ENCODE results near the gene GPC3. TPM values are rescaled to one million over a fixed set of nuclear protein-coding genes. Genes with fewer than 3 reads are reported as not detected.
"Not testable (repeated sequence)": the region's sequence is repeated elsewhere in the genome, so short reads cannot be mapped to it uniquely, and the experiment has no call there.

Gene GPC3
- total RNA-seq, 6 experiments from 2014 or later = not detected

DNA sequence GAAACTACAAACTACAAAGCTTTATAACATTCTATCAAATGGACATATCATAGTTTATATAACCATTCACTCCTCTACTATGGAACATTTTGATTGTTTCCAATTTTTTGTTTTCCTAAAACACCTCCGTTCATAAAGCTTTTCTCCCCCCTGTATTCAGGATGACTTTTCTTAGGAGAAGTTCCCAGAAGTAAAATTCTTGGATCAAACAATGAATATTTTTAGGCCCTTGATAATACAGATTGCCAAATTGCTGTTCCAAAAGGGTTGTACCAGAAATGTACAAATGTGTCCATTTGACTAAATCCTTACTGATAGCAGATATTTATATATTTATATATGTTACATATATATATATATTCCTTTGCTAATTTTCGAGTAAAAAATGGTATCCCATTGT, 77.8 kb downstream of the GPC3 start:
- Mint-ChIP-seq H3K4me3 (no peak overlapping the region), H3K27ac (no peak overlapping the region), H3K36me3 (ENCODE audit: low read depth) (no peaks in the 10 kb centered on the region)

DNA sequence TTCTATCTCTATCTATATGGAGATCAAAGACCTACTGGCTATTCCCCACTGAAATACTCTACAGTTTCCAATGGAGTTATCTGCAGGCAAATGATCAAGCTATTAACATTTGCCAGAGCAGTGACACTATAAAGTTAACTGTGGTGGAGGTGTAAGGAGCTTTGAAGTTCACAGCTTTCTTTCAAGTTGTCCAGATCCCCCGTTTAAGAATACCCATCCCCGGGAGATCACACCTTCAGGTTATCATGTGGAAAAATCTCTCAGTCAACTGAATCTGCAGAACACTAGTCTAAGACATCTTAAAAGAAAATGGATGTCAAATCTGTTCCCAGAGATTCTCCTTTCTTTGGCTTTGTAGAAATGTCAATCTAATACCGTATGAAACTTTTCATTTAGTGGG, 80.1 kb downstream of the GPC3 start:
- Mint-ChIP-seq H3K9me3 (no peaks in the 10 kb centered on the region), H3K36me3 (ENCODE audit: low read depth) (no peaks in the 10 kb centered on the region), H3K4me3 (no peak overlapping the region), H3K27me3 (ENCODE audit: insufficient read depth) (no peaks in the 10 kb centered on the region), H3K27ac (no peak overlapping the region), H3K4me1 (ENCODE audit: low read depth) (no peaks in the 10 kb centered on the region)
- no peak for DNase-seq
- TF ChIP-seq, protein P1, sequence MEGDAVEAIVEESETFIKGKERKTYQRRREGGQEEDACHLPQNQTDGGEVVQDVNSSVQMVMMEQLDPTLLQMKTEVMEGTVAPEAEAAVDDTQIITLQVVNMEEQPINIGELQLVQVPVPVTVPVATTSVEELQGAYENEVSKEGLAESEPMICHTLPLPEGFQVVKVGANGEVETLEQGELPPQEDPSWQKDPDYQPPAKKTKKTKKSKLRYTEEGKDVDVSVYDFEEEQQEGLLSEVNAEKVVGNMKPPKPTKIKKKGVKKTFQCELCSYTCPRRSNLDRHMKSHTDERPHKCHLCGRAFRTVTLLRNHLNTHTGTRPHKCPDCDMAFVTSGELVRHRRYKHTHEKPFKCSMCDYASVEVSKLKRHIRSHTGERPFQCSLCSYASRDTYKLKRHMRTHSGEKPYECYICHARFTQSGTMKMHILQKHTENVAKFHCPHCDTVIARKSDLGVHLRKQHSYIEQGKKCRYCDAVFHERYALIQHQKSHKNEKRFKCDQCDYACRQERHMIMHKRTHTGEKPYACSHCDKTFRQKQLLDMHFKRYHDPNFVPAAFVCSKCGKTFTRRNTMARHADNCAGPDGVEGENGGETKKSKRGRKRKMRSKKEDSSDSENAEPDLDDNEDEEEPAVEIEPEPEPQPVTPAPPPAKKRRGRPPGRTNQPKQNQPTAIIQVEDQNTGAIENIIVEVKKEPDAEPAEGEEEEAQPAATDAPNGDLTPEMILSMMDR (IDR thresholded peaks at IDR 0.05) = no peak

More for the DNA sequence above, 77.8 kb downstream of the GPC3 start:
- DNase-seq = no peak
- Mint-ChIP-seq H3K9me3 (no peaks in the 10 kb centered on the region), H3K27me3 (ENCODE audit: insufficient read depth) (no peaks in the 10 kb centered on the region), H3K4me1 (ENCODE audit: low read depth) (no peaks in the 10 kb centered on the region)
- TF ChIP-seq, protein P1 (IDR thresholded peaks at IDR 0.05) = no peak

DNA sequence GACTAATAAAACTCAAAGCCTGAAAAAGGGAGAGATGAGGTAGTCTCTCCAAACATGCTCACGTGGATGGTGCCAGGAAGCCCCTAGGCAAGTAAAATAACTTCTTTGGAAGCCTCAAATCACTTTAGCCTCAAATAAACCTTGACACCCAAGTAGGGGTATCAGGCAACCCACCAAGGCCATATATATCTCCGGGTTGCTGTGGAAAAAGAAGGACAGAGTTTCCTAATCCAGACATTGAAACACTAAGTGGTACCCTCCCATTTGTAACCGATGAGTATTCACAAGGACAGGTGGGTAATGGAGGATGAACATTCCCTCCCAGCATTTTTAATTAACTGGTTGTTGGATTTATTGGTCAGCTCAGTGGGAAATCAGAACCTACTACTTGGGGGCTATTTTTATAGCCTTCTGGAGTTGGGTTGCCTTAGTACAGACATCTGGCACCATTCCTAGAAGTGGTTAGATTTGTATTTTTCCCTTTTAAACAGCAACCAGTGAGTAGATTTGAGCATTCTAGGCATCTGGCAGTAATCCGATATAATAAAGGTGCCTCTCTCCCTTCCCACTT, 87.7 kb downstream of the GPC3 start:
- no peak for DNase-seq
- TF ChIP-seq, protein P1 (IDR thresholded peaks at IDR 0.05) = no peak
- Mint-ChIP-seq H3K9me3 (no peaks in the 10 kb centered on the region; the same call in 1 of the 2 replicates), H3K36me3 (ENCODE audit: low read depth) (no peaks in the 10 kb centered on the region), H3K27me3 (ENCODE audit: insufficient read depth) (no peaks in the 10 kb centered on the region), H3K27ac (no peak overlapping the region), H3K4me3 (no peak overlapping the region), H3K4me1 (ENCODE audit: low read depth) (no peaks in the 10 kb centered on the region)

DNA sequence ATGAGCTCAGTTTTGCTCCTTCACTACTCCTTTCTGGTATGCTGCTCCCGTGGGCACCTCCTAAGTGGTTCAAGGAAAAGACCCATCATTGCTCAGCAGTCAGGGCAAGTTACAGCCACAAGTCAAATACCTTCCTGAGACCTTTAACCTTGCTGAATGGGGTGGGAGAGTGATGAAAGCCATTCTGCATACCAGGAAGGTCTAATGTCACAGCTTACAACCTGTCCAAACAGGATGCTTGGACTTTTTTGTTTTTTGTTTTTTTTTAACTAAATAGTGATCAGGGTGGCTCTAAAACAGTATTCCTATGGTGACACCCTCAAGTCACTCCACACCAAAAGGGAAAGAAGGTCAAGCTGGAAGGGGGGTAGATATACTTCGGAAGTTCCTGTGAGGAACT, 93.1 kb downstream of the GPC3 start:
- Mint-ChIP-seq H3K4me1 (ENCODE audit: low read depth) (no peaks in the 10 kb centered on the region), H3K27ac (no peak overlapping the region), H3K36me3 (ENCODE audit: low read depth) (no peaks in the 10 kb centered on the region), H3K9me3 (peaks cover 12% of the 10 kb centered on the region; the same call in 1 of the 2 replicates), H3K27me3 (ENCODE audit: insufficient read depth) (no peaks in the 10 kb centered on the region), H3K4me3 (no peak overlapping the region)
- no peak for DNase-seq
- TF ChIP-seq, protein P1 (IDR thresholded peaks at IDR 0.05) = no peak

DNA sequence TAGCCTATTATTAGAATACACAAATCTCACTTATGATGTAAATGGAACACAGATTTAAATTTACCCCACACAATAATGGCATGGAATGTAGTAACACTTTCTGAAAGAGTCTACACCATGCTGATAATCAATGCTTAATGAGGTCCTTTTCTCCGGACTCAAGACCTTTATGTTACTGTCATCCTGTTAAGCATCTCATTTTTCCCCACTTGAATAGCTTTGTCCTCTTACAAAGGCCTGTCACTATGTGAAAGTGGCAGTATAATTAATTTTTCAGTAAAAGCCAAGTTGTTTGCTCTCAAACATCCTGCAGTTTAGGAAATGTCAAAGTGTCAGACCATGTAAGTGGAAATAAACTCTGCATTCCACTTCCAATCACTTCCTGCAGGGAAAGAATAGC, 96.4 kb downstream of the GPC3 start:
- TF ChIP-seq, protein P1 (IDR thresholded peaks at IDR 0.05) = no peak
- Mint-ChIP-seq H3K27ac (no peak overlapping the region), H3K4me1 (ENCODE audit: low read depth) (no peaks in the 10 kb centered on the region), H3K4me3 (no peak overlapping the region), H3K36me3 (ENCODE audit: low read depth) (no peaks in the 10 kb centered on the region), H3K9me3 (peaks cover 12% of the 10 kb centered on the region; the same call in 1 of the 2 replicates), H3K27me3 (ENCODE audit: insufficient read depth) (no peaks in the 10 kb centered on the region)
- no peak for DNase-seq

DNA sequence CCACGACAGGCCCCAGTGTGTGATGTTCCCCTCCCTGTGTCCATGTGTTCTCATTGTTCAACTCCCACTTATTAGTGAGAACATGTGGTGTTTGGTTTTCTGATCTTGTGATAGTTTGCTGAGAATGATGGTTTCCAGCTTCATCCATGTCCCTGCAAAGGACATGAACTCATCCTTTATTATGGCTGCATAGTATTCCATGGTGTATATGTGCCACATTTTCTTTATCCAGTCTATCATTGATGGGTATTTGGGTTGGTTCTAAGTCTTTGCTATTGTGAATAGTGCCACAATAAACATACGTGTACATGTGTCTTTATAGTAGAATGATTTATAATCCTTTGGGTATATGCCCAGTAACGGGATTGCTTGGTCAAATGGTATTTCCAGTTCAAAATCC, 97.3 kb downstream of the GPC3 start:
- H3K27me3 Mint-ChIP-seq (ENCODE audit: insufficient read depth); DNase-seq; H3K4me3 Mint-ChIP-seq; H3K27ac Mint-ChIP-seq; H3K36me3 Mint-ChIP-seq (ENCODE audit: low read depth); H3K4me1 Mint-ChIP-seq (ENCODE audit: low read depth): not testable (repeated sequence)
- peaks cover 12% of the 10 kb centered on the region; the same call in 1 of the 2 replicates for H3K9me3 Mint-ChIP-seq
